ENCODE results near the gene CCL3.

DNA sequence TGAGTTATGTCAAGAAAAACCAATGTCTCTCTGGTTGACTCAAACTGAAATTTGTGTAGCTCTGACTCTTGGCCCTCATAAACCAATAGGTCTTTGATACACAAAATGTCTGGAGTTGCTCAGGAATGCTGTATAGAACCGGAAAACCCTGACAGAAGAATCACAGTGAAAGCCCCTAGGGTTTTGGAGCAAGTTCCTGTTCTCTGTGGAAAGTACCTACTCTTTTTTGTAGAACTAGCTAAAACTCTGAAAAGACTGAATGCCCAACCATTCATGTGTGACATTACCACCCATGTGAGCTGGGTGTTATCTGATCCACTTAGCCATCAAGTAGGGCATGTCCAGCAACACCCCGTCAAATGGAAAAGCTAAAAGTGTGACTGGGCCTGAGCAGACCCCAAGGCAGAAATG is 42.5 kb upstream of the CCL3 start:
- TF ChIP-seq, protein P1, sequence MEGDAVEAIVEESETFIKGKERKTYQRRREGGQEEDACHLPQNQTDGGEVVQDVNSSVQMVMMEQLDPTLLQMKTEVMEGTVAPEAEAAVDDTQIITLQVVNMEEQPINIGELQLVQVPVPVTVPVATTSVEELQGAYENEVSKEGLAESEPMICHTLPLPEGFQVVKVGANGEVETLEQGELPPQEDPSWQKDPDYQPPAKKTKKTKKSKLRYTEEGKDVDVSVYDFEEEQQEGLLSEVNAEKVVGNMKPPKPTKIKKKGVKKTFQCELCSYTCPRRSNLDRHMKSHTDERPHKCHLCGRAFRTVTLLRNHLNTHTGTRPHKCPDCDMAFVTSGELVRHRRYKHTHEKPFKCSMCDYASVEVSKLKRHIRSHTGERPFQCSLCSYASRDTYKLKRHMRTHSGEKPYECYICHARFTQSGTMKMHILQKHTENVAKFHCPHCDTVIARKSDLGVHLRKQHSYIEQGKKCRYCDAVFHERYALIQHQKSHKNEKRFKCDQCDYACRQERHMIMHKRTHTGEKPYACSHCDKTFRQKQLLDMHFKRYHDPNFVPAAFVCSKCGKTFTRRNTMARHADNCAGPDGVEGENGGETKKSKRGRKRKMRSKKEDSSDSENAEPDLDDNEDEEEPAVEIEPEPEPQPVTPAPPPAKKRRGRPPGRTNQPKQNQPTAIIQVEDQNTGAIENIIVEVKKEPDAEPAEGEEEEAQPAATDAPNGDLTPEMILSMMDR (IDR thresholded peaks at IDR 0.05): no peak
- TF ChIP-seq MXI1 (IDR thresholded peaks at IDR 0.05; ENCODE audit: low read depth, low read length) (no peak), RAD21 (IDR thresholded peaks at IDR 0.05; ENCODE audit: low read length) (no peak), POLR2AphosphoS5 (IDR thresholded peaks at IDR 0.05; ENCODE audit: low read depth, low read length) (no peak), RCOR1 (IDR thresholded peaks at IDR 0.05; ENCODE audit: low read length) (no peak), ELF1 (IDR thresholded peaks at IDR 0.05) (no peak), SIN3A (IDR thresholded peaks at IDR 0.05; ENCODE audit: borderline replicate concordance, low read depth, low read length) (no peak), GATA2 (CRISPR knock-in tag; IDR thresholded peaks at IDR 0.05) (no peak)
- TF ChIP-seq, protein P2, sequence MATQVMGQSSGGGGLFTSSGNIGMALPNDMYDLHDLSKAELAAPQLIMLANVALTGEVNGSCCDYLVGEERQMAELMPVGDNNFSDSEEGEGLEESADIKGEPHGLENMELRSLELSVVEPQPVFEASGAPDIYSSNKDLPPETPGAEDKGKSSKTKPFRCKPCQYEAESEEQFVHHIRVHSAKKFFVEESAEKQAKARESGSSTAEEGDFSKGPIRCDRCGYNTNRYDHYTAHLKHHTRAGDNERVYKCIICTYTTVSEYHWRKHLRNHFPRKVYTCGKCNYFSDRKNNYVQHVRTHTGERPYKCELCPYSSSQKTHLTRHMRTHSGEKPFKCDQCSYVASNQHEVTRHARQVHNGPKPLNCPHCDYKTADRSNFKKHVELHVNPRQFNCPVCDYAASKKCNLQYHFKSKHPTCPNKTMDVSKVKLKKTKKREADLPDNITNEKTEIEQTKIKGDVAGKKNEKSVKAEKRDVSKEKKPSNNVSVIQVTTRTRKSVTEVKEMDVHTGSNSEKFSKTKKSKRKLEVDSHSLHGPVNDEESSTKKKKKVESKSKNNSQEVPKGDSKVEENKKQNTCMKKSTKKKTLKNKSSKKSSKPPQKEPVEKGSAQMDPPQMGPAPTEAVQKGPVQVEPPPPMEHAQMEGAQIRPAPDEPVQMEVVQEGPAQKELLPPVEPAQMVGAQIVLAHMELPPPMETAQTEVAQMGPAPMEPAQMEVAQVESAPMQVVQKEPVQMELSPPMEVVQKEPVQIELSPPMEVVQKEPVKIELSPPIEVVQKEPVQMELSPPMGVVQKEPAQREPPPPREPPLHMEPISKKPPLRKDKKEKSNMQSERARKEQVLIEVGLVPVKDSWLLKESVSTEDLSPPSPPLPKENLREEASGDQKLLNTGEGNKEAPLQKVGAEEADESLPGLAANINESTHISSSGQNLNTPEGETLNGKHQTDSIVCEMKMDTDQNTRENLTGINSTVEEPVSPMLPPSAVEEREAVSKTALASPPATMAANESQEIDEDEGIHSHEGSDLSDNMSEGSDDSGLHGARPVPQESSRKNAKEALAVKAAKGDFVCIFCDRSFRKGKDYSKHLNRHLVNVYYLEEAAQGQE (IDR thresholded peaks at IDR 0.05; ENCODE audit: low read depth, low read length): no peak
- TF ChIP-seq, protein P3, sequence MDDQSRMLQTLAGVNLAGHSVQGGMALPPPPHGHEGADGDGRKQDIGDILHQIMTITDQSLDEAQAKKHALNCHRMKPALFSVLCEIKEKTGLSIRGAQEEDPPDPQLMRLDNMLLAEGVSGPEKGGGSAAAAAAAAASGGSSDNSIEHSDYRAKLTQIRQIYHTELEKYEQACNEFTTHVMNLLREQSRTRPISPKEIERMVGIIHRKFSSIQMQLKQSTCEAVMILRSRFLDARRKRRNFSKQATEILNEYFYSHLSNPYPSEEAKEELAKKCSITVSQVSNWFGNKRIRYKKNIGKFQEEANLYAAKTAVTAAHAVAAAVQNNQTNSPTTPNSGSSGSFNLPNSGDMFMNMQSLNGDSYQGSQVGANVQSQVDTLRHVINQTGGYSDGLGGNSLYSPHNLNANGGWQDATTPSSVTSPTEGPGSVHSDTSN (IDR thresholded peaks at IDR 0.05): no peak

Measured in SK-N-SH (cell line).